NT2/D1 (cell line): ENCODE measurements around the gene UGT1A4.

Source experiments
- YY1 ChIP-seq: IDR thresholded peaks from 2 replicates; pipeline ENCODE4 v1.6.1; 2011; ENCODE audit not compliant: insufficient read length, insufficient read depth
- ZNF274 ChIP-seq: IDR thresholded peaks from 2 replicates; pipeline ENCODE4 v1.6.1; 2011; ENCODE audit warnings: mild to moderate bottlenecking, low read depth, low read length

GRCh38 chr2:233699424-233700027 is 19.0 kb upstream of the UGT1A4 start:
- TF ChIP-seq YY1 (no peak), ZNF274 (no peak)
